Heart right ventricle (tissue), 16 donors: Measurements from ENCODE around the gene GON4L. TPM values are rescaled to one million over a fixed set of nuclear protein-coding genes. Genes with fewer than 3 reads are reported as not detected.
"Not testable (repeated sequence)": the region's sequence is repeated elsewhere in the genome, so short reads cannot be mapped to it uniquely, and the experiment has no call there.

Source experiments
- ATAC-seq, 8 donors: fragments of 200-7000 bp; cut with Tn5 transposase; one replicate each; pipeline ENCODE4 v1.9.1; 2020; ENCODE audit warnings: mild to moderate bottlenecking in 8 of 8, moderate library complexity in 8 of 8, moderate number of reproducible peaks in 1 of 8
- DNase-seq, 2 donors: peaks; one replicate each; pipeline ENCODE4 v3.0.0-alpha.2; 2020
- H3K27ac ChIP-seq, 10 donors: fragments of 200-600 bp; sonication (generic) in 2 of 10; one replicate each; pipeline versions ENCODE4 v1.5.0 to v1.8.0; 2020 to 2022; ENCODE audit warnings: mild to moderate bottlenecking in 3 of 10
- H3K27me3 ChIP-seq, 7 donors: fragments of 200-600 bp; one replicate each; pipeline ENCODE4 v1.8.0; 2021 to 2022; ENCODE audit warnings: mild to moderate bottlenecking in 2 of 7
- H3K36me3 ChIP-seq, 9 donors: fragments of 200-600 bp; sonication (generic) in 1 of 9; one replicate each; pipeline versions ENCODE4 v1.5.0 to v1.8.0; 2020 to 2022; ENCODE audit warnings: mild to moderate bottlenecking in 2 of 9
- H3K4me1 ChIP-seq, 9 donors: fragments of 200-600 bp; sonication (generic) in 1 of 9; one replicate each; pipeline versions ENCODE4 v1.5.0 to v1.8.0; 2020 to 2022; ENCODE audit warnings: mild to moderate bottlenecking in 4 of 9
- H3K4me3 ChIP-seq, 10 donors: fragments of 200-600 bp; sonication (generic) in 2 of 10; one replicate each; pipeline versions ENCODE4 v1.5.0 to v1.8.0; 2020 to 2022; ENCODE audit warnings: mild to moderate bottlenecking in 7 of 10, moderate library complexity in 2 of 10
- H3K9me3 ChIP-seq, 11 donors: fragments of 200-600 bp in 10 of 11; sonication (generic) in 2 of 11; one replicate each; pipeline versions ENCODE4 v1.5.0 to v1.8.0; 2013 to 2022; ENCODE audit warnings: mild to moderate bottlenecking in 2 of 11, control low read depth in 1 of 11, moderate library complexity in 1 of 11
- WGBS, 2 donors: extraction: QIAGEN DNeasy Blood & Tissue Kit; methylation state at CpG; one replicate each; pipeline ENCODE4 v1.1.7; 2013; ENCODE audit warnings: inconsistent platforms in 1 of 2; 5-methylcytosine and 5-hydroxymethylcytosine counted together
- intact Hi-C, 10 donors: fragments of 100-400 bp; cut with DNase I; formaldehyde crosslinking; loops; one replicate each; pipeline versions ENCODE4 v1.11.1 to v1.14.2; 2022
- polyA plus RNA-seq, 2 donors: library from polyadenylated mRNA; stranded (reverse); fragments of 200-250 nt; gene quantifications; one replicate each; pipeline ENCODE4 v1.2.3, GENCODE V29; 2013
- total RNA-seq, 10 donors: library from RNA; stranded (reverse); fragmentation: NEBNext Ultra II Directional in 3 of 10; extraction: Animal tissue kit (Norgen Biotek cat#: 25700) in 3 of 10; gene quantifications; one replicate each; pipeline versions ENCODE4 v1.2.1 to v1.2.4, GENCODE V29; 2021 to 2023
- TF ChIP-seq, protein P1 (sequence below), 9 donors: fragments of 200-600 bp; sonication (generic) in 2 of 9; IDR thresholded peaks; one replicate each; pipeline versions ENCODE4 v1.5.0 to v1.8.0; 2021 to 2022; ENCODE audit warnings: antibody characterized with exemption in 9 of 9, mild to moderate bottlenecking in 5 of 9, moderate library complexity in 1 of 9
- donor health status: Arrhythmogenic right ventricular cardiomyopathy.
- donor health status: ischemic (EF 13 %, LVEDD 7.1; RV severe dilation, severe dysfunction).
- donor health status: healthy with polysubstance abuse.
- donor health status: DM: no; HTN: yes; CAD: no.
- donor health status: DM: no; HTN: no; CAD: no.
- donor health status: ischemic (EF 25% LVEDD 6.9; RV normal size, moderate dysfunction).
- donor health status: ischemic (EF 25% LVEDD 5.7; RV mildly dilated, moderate dysfunction).
- donor health status: healthy.
- donor health status: DM: yes; HTN: yes; CAD: no.
- donor health status: Ischemic cardiomyopathy.
- donor health status: ischemic (EF 35%, LVEDD 5.7; RV mildly dilated, moderate dysfunction).
- donor health status: nonischemic (EF 11% LVEDD 7.7; RV severe dilation, severe dysfunction).
- donor health status: DM: yes; HTN: yes; CAD: no.
- donor health status: PGD.
- donor health status: ischemic (EF 29% LVEDD 5.4; RV normal size, mild dysfunction).
- donor health status: nonischemic (EF 23%, LVEDD 6.1; RV moderate dilation, normal function).

GON4L gene
- total and polyA plus RNA-seq, 12 donors: 8.8 to 30.7 (median 26.7) TPM

GRCh38 chr1:155761736-155762405, 95.1 kb downstream of the GON4L start:
- H3K9me3 ChIP-seq: no peaks in the 10 kb centered on the region
- H3K27me3 ChIP-seq: no peaks in the 10 kb centered on the region
- no peak overlapping the region for H3K4me3 ChIP-seq
- WGBS, 2 donors: 92 to 93% methylated on average over 11 of the region's 11 CpGs
- peaks cover 0 to 13% (median 0%) of the 10 kb centered on the region in 9 donors for H3K4me1 ChIP-seq
- H3K27ac ChIP-seq: no peak overlapping the region
- DNase-seq (no peak), ATAC-seq (no peak)
- H3K36me3 ChIP-seq: peaks cover 6 to 94% (median 63%) of the 10 kb centered on the region in 9 donors
- TF ChIP-seq, protein P1, sequence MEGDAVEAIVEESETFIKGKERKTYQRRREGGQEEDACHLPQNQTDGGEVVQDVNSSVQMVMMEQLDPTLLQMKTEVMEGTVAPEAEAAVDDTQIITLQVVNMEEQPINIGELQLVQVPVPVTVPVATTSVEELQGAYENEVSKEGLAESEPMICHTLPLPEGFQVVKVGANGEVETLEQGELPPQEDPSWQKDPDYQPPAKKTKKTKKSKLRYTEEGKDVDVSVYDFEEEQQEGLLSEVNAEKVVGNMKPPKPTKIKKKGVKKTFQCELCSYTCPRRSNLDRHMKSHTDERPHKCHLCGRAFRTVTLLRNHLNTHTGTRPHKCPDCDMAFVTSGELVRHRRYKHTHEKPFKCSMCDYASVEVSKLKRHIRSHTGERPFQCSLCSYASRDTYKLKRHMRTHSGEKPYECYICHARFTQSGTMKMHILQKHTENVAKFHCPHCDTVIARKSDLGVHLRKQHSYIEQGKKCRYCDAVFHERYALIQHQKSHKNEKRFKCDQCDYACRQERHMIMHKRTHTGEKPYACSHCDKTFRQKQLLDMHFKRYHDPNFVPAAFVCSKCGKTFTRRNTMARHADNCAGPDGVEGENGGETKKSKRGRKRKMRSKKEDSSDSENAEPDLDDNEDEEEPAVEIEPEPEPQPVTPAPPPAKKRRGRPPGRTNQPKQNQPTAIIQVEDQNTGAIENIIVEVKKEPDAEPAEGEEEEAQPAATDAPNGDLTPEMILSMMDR (IDR thresholded peaks at IDR 0.05): no peak
- intact Hi-C loops: no loop called here

- DNase-seq (no peak), ATAC-seq (no peak)
- H3K4me3 ChIP-seq: no peak overlapping the region
- H3K27me3 ChIP-seq: no peaks in the 10 kb centered on the region
- H3K4me1 ChIP-seq: peaks cover 0 to 13% (median 0%) of the 10 kb centered on the region in 9 donors
- TF ChIP-seq, protein P1 (IDR thresholded peaks at IDR 0.05): no peak
- 96% methylated on average over 2 of the region's 2 CpGs for WGBS, 2 donors
- no peaks in the 10 kb centered on the region for H3K9me3 ChIP-seq
- no peak overlapping the region for H3K27ac ChIP-seq
- intact Hi-C loops: no loop called here
- peaks cover 8 to 94% (median 64%) of the 10 kb centered on the region in 9 donors for H3K36me3 ChIP-seq
These were observed 96.1 kb downstream of the GON4L start for GRCh38 chr1:155760751-155761475.

GRCh38 chr1:155759966-155760630, 96.9 kb downstream of the GON4L start:
- no peak overlapping the region for H3K27ac ChIP-seq
- H3K4me1 ChIP-seq: peaks cover 0 to 13% (median 0%) of the 10 kb centered on the region in 9 donors
- DNase-seq (no peak), ATAC-seq (no peak)
- H3K4me3 ChIP-seq: no peak overlapping the region
- H3K36me3 ChIP-seq: peaks cover 8 to 94% (median 58%) of the 10 kb centered on the region in 9 donors
- intact Hi-C loops: loop anchor here in 1 of 10 donors (5.0 kb wide), 1 partner anchor 42 kb away; no protein-coding TSS in a partner anchor
- no peaks in the 10 kb centered on the region for H3K9me3 ChIP-seq
- 95 to 97% methylated on average over 4 of the region's 4 CpGs for WGBS, 2 donors
- no peaks in the 10 kb centered on the region for H3K27me3 ChIP-seq
- TF ChIP-seq, protein P1 (IDR thresholded peaks at IDR 0.05): no peak

DNA sequence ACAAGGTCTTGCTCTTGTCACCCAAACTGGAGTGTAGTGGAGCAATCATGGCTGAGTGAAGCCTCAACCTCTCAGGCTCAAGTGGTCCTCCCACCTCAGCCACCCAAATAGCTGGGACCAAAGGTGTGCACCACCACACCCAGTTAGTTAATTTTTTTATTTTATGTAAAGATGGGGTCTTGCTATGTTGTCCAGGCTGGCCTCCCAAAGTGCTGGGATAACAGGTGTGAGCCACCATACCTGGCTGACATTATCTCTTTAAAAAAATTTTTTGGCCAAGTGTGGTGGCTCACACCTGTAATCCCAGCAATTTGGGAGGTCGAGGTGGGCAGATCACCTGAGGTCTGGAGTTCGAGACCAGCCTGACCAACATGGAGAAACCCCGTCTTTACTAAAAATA, 98.0 kb downstream of the GON4L start:
- not testable (repeated sequence) for H3K27me3 ChIP-seq, H3K27ac ChIP-seq, H3K9me3 ChIP-seq, DNase-seq, ATAC-seq, H3K4me3 ChIP-seq
- 96 to 97% methylated on average over 3 of the region's 3 CpGs for WGBS, 2 donors
- H3K36me3 ChIP-seq: peaks cover 8 to 94% (median 59%) of the 10 kb centered on the region in 9 donors
- intact Hi-C loops: loop anchor here in 1 of 10 donors (5.0 kb wide), 1 partner anchor 43 kb away; no protein-coding TSS in a partner anchor
- peaks cover 0 to 11% (median 0%) of the 10 kb centered on the region in 9 donors for H3K4me1 ChIP-seq

GRCh38 chr1:155748141-155748540, 108.9 kb downstream of the GON4L start:
- 71 to 81% methylated on average over 5 of the region's 5 CpGs for WGBS, 2 donors
- intact Hi-C loops: not testable (repeated sequence)

GRCh38 chr1:155747586-155747985, 109.4 kb downstream of the GON4L start:
- ATAC-seq: not testable (repeated sequence)
- 90 to 91% methylated on average over 10 to 11 of the region's 12 CpGs for WGBS, 2 donors

More at GRCh38 chr1:155748141-155748540, 108.9 kb downstream of the GON4L start:
- H3K27me3 ChIP-seq, H3K4me1 ChIP-seq, H3K9me3 ChIP-seq, H3K4me3 ChIP-seq, DNase-seq, ATAC-seq: not testable (repeated sequence)
- peak overlapping the region in 1 of 10 donors; percentile 10 for H3K27ac ChIP-seq
- peaks cover 0 to 44% (median 10%) of the 10 kb centered on the region in 9 donors for H3K36me3 ChIP-seq

More at GRCh38 chr1:155747586-155747985, 109.4 kb downstream of the GON4L start:
- peaks cover 0 to 38% (median 9%) of the 10 kb centered on the region in 9 donors for H3K36me3 ChIP-seq
- H3K4me1 ChIP-seq, H3K9me3 ChIP-seq, intact Hi-C loops, DNase-seq, H3K4me3 ChIP-seq, H3K27me3 ChIP-seq: not testable (repeated sequence)
- H3K27ac ChIP-seq: peak overlapping the region in 1 of 10 donors; percentile 10
